HL-60 (cell line): ENCODE results near the gene SLC12A5.

Source experiments
- DNase-seq, 2 experiments: peaks; one replicate each; pipeline ENCODE4 v3.0.0-alpha.2; 2010 to 2020; ENCODE audit warnings: low read depth in 1 of 2, low spot score in 1 of 2
- H3K27ac ChIP-seq: fragments of 250-450 bp; sonication (Bioruptor Pico); replicated peaks from 2 replicates; pipeline ENCODE4 v1.5.1; 2020; ENCODE audit warnings: mild to moderate bottlenecking, moderate library complexity
- H3K27me3 ChIP-seq: fragments of 250-450 bp; sonication (Bioruptor Pico); 2 replicates; pipeline ENCODE4 v1.5.1; 2021; ENCODE audit warnings: mild to moderate bottlenecking, moderate library complexity; ENCODE audit not compliant: insufficient read depth, poor library complexity, severe bottlenecking
- H3K4me3 ChIP-seq: replicated peaks from 2 replicates; pipeline ENCODE4 v1.5.1; 2011; ENCODE audit warnings: mild to moderate bottlenecking, control low read depth, low read length; ENCODE audit not compliant: insufficient read depth
- CTCF ChIP-seq: IDR thresholded peaks from one replicate; pipeline ENCODE4 v1.5.1; 2011; ENCODE audit warnings: low read length, control low read depth, inconsistent platforms; ENCODE audit not compliant: insufficient read depth
- GABPA ChIP-seq: IDR thresholded peaks from 2 replicates; pipeline ENCODE4 v1.6.1; 2012; ENCODE audit warnings: low read depth
- POLR2AphosphoS5 ChIP-seq: IDR thresholded peaks from 2 replicates; pipeline ENCODE4 v1.6.1; 2012; ENCODE audit warnings: low read depth
- SPI1 ChIP-seq: IDR thresholded peaks from 2 replicates; pipeline ENCODE4 v1.6.1; 2012; ENCODE audit warnings: low read depth, mild to moderate bottlenecking, borderline replicate concordance
- TF ChIP-seq, protein P1 (sequence below): IDR thresholded peaks from 2 replicates; pipeline ENCODE4 v1.6.1; 2012; ENCODE audit warnings: low read depth; ENCODE audit not compliant: insufficient replicate concordance

The SLC12A5 gene

GRCh38 chr20:46049815-46050214, 20.8 kb downstream of the SLC12A5 start:
- Histone ChIP-seq H3K27me3 (peaks cover 2% of the 10 kb centered on the region), H3K27ac (no peak overlapping the region), H3K4me3 (no peak overlapping the region)
- no peak for DNase-seq
- no peak for TF ChIP-seq SPI1
- TF ChIP-seq POLR2AphosphoS5, result no peak
- TF ChIP-seq GABPA, result no peak
- TF ChIP-seq CTCF, result no peak
- TF ChIP-seq, protein P1, sequence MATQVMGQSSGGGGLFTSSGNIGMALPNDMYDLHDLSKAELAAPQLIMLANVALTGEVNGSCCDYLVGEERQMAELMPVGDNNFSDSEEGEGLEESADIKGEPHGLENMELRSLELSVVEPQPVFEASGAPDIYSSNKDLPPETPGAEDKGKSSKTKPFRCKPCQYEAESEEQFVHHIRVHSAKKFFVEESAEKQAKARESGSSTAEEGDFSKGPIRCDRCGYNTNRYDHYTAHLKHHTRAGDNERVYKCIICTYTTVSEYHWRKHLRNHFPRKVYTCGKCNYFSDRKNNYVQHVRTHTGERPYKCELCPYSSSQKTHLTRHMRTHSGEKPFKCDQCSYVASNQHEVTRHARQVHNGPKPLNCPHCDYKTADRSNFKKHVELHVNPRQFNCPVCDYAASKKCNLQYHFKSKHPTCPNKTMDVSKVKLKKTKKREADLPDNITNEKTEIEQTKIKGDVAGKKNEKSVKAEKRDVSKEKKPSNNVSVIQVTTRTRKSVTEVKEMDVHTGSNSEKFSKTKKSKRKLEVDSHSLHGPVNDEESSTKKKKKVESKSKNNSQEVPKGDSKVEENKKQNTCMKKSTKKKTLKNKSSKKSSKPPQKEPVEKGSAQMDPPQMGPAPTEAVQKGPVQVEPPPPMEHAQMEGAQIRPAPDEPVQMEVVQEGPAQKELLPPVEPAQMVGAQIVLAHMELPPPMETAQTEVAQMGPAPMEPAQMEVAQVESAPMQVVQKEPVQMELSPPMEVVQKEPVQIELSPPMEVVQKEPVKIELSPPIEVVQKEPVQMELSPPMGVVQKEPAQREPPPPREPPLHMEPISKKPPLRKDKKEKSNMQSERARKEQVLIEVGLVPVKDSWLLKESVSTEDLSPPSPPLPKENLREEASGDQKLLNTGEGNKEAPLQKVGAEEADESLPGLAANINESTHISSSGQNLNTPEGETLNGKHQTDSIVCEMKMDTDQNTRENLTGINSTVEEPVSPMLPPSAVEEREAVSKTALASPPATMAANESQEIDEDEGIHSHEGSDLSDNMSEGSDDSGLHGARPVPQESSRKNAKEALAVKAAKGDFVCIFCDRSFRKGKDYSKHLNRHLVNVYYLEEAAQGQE, result no peak

DNA sequence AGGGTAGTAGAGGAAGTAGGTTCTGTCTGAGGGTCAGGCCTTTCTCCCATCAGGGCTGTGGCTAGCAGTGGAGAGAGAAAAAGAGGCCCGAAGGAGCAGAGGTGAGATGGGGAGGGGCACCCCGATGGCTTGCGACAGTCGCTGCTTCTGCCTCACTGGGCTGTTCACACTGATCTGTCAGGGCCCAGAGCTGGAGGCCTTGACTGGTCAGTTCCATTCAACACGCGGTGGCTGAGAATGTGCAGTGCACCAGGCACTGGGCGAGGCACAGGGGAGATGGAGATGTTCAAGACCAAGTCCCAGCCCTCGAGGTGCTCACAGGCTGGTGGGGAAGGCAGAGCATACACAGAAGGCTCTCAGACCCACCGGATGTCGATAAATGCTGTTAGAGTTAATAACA, 21.4 kb downstream of the SLC12A5 start:
- DNase-seq, result no peak
- H3K27ac ChIP-seq, result no peak overlapping the region
- no peak overlapping the region for H3K4me3 ChIP-seq
- H3K27me3 ChIP-seq, result peaks cover 2% of the 10 kb centered on the region
- TF ChIP-seq, protein P1, result no peak
- no peak for TF ChIP-seq SPI1
- no peak for TF ChIP-seq GABPA
- TF ChIP-seq CTCF, result no peak
- TF ChIP-seq POLR2AphosphoS5, result no peak

DNA sequence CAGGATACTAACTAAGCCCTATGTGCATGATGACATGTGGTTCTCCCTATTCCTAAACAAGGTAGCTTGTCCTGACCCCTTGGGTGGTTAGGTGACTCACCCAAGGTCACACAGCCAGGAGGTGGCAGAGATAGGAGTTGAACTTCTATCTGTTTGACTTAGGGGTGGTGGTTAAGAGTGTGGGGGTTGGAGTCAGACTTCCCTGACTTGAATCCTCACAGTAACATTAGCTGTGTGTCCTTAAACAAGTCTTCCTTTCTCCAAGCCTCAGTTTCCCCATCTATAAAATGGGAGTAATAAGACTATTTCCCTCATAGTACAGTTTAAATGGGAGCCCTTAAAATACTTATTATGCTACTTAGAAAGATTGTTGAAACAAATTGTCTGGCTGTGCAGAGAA, 21.9 kb downstream of the SLC12A5 start:
- no peak overlapping the region for H3K4me3 ChIP-seq
- no peak for TF ChIP-seq CTCF
- TF ChIP-seq SPI1, result no peak
- TF ChIP-seq GABPA, result no peak
- TF ChIP-seq POLR2AphosphoS5, result no peak
- TF ChIP-seq, protein P1, result no peak
- H3K27ac ChIP-seq, result no peak overlapping the region
- peaks cover 2% of the 10 kb centered on the region for H3K27me3 ChIP-seq
- DNase-seq, result no peak
